GM23338 (cell line): Measurements from ENCODE around the gene LIME1.

Experiments
- CREB1 ChIP-seq: fragments of 250-450 bp; sonication (Bioruptor Pico); IDR thresholded peaks from 2 replicates; pipeline ENCODE4 v1.5.0; 2020; ENCODE audit warnings: low read depth, mild to moderate bottlenecking, moderate library complexity
- EZH2 ChIP-seq: fragments of 200-600 bp; sonication (generic); IDR thresholded peaks from one replicate; pipeline ENCODE4 v1.8.0; 2017; ENCODE audit warnings: antibody characterized with exemption, mild to moderate bottlenecking, low read depth; ENCODE audit not compliant: unreplicated experiment
- EZH2phosphoT487 ChIP-seq: fragments of 200-600 bp; sonication (generic); IDR thresholded peaks from one replicate; pipeline ENCODE4 v1.8.1; 2018; ENCODE audit warnings: antibody characterized with exemption; ENCODE audit not compliant: unreplicated experiment
- POLR2AphosphoS5 ChIP-seq: IDR thresholded peaks from 2 replicates; pipeline ENCODE4 v1.6.1; 2016; ENCODE audit warnings: antibody characterized with exemption, low read depth
- TF ChIP-seq, protein P1 (sequence below), 2 experiments: fragments of 200-600 bp in 1 of 2; sonication (generic) in 1 of 2; conservative IDR thresholded peaks; 2 replicates each; pipeline versions ENCODE4 v1.5.1 to v1.6.1; 2016 to 2017; ENCODE audit warnings: antibody characterized with exemption in 2 of 2, low read depth in 2 of 2, mild to moderate bottlenecking in 2 of 2, moderate library complexity in 1 of 2
- TF ChIP-seq, protein P2 (sequence below): IDR thresholded peaks from one replicate; pipeline ENCODE4 v1.6.1; 2018; ENCODE audit warnings: antibody characterized with exemption; ENCODE audit not compliant: unreplicated experiment

DNA sequence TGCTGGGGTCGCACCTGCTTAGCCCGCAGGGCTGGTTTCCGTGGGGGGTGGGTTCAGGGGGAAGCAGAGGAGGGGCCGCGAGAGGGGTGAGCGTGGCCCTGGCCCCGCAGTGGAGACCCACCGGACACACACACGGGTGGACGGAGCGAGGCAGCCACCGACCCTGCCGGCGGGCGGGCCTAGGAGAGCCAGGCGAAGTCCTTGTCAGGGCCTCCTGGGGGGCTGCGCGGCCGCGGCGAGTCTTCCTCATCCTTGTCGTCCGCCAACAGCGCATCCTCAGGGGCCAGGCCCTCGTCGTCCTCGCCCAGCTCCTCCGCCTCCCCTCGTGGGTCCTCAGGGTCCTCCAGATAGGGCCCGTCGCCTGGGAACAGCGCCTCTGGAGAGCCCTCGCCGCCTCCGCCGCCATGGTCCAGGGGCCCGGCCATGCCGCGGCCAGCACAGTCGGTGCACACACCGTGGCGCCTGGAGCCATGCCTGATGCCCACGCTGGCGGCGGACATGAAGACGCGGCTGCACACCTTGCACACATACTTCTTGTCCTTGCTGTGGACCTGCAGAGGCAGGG, 10.4 kb downstream of the LIME1 start:
- no peak for TF ChIP-seq POLR2AphosphoS5
- TF ChIP-seq, protein P1, sequence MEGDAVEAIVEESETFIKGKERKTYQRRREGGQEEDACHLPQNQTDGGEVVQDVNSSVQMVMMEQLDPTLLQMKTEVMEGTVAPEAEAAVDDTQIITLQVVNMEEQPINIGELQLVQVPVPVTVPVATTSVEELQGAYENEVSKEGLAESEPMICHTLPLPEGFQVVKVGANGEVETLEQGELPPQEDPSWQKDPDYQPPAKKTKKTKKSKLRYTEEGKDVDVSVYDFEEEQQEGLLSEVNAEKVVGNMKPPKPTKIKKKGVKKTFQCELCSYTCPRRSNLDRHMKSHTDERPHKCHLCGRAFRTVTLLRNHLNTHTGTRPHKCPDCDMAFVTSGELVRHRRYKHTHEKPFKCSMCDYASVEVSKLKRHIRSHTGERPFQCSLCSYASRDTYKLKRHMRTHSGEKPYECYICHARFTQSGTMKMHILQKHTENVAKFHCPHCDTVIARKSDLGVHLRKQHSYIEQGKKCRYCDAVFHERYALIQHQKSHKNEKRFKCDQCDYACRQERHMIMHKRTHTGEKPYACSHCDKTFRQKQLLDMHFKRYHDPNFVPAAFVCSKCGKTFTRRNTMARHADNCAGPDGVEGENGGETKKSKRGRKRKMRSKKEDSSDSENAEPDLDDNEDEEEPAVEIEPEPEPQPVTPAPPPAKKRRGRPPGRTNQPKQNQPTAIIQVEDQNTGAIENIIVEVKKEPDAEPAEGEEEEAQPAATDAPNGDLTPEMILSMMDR (conservative IDR thresholded peaks at IDR 0.05; ENCODE audit: low read depth in 2 of 2) = no peak
- TF ChIP-seq CREB1 (CRISPR knock-in tag) = no peak
- no peak for TF ChIP-seq EZH2phosphoT487
- TF ChIP-seq EZH2 = no peak
- TF ChIP-seq, protein P2, sequence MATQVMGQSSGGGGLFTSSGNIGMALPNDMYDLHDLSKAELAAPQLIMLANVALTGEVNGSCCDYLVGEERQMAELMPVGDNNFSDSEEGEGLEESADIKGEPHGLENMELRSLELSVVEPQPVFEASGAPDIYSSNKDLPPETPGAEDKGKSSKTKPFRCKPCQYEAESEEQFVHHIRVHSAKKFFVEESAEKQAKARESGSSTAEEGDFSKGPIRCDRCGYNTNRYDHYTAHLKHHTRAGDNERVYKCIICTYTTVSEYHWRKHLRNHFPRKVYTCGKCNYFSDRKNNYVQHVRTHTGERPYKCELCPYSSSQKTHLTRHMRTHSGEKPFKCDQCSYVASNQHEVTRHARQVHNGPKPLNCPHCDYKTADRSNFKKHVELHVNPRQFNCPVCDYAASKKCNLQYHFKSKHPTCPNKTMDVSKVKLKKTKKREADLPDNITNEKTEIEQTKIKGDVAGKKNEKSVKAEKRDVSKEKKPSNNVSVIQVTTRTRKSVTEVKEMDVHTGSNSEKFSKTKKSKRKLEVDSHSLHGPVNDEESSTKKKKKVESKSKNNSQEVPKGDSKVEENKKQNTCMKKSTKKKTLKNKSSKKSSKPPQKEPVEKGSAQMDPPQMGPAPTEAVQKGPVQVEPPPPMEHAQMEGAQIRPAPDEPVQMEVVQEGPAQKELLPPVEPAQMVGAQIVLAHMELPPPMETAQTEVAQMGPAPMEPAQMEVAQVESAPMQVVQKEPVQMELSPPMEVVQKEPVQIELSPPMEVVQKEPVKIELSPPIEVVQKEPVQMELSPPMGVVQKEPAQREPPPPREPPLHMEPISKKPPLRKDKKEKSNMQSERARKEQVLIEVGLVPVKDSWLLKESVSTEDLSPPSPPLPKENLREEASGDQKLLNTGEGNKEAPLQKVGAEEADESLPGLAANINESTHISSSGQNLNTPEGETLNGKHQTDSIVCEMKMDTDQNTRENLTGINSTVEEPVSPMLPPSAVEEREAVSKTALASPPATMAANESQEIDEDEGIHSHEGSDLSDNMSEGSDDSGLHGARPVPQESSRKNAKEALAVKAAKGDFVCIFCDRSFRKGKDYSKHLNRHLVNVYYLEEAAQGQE = no peak
